ENCODE data around the gene RSPH9.

RSPH9 gene

GRCh38 chr6:43628393-43629103 is 16.3 kb upstream of the RSPH9 start:
- no peak for TF ChIP-seq CTCF (IDR thresholded peaks at IDR 0.05; ENCODE audit: low read depth, low read length, poor library complexity, severe bottlenecking)
- no peak for TF ChIP-seq EZH2phosphoT487 (IDR thresholded peaks at IDR 0.05; ENCODE audit: borderline replicate concordance, low read length)
- peaks cover 9% of the 10 kb centered on the region; the same call in 1 of the 2 replicates for H3F3A ChIP-seq (ENCODE audit: control insufficient read depth, insufficient read depth)
- H3K27ac ChIP-seq (ENCODE audit: low read depth, low read length): peak overlapping the region; percentile 75
- H4K20me1 ChIP-seq (ENCODE audit: control insufficient read depth, insufficient read depth, low read depth, low read length): no peaks in the 10 kb centered on the region
- H3K9me3 ChIP-seq (ENCODE audit: control insufficient read depth, insufficient read depth, low read length): no peaks in the 10 kb centered on the region
- no peaks in the 10 kb centered on the region for H3K27me3 ChIP-seq (ENCODE audit: control insufficient read depth, low read length)
- peaks cover 29% of the 10 kb centered on the region for H3K4me1 ChIP-seq (ENCODE audit: control insufficient read depth, low read length)
- H3K9me2 ChIP-seq (replicated peaks; ENCODE audit: control insufficient read depth, low read length): no peaks in the 10 kb centered on the region
- H3K79me2 ChIP-seq (ENCODE audit: control insufficient read depth, low read length): peaks cover 24% of the 10 kb centered on the region
- peak overlapping the region; percentile 91 for H3K4me2 ChIP-seq (ENCODE audit: low read length)
- H3K36me3 ChIP-seq (ENCODE audit: control insufficient read depth, low read length): peaks cover 48% of the 10 kb centered on the region
- peak overlapping the region; percentile 99 for H3K4me3 ChIP-seq (ENCODE audit: low read length)

- Histone ChIP-seq H3K4me3 (ENCODE audit: low read length) (peak within 1 kb of the TSS; percentile 99), H3K9me3 (ENCODE audit: control insufficient read depth, insufficient read depth, low read length) (no peaks in the 10 kb centered on the region), H3K27ac (ENCODE audit: low read depth, low read length) (peak within 1 kb of the TSS; percentile 88), H3K9me2 (replicated peaks; ENCODE audit: control insufficient read depth, low read length) (no peaks in the 10 kb centered on the region), H3K4me1 (ENCODE audit: control insufficient read depth, low read length) (peaks cover 34% of the 10 kb centered on the region), H3K27me3 (ENCODE audit: control insufficient read depth, low read length) (no peaks in the 10 kb centered on the region), H3K36me3 (ENCODE audit: control insufficient read depth, low read length) (peaks cover 42% of the 10 kb centered on the region), H4K20me1 (ENCODE audit: control insufficient read depth, insufficient read depth, low read depth, low read length) (no peaks in the 10 kb centered on the region), H3K4me2 (ENCODE audit: low read length) (peak within 1 kb of the TSS; percentile 91), H3F3A (ENCODE audit: control insufficient read depth, insufficient read depth) (peaks cover 14% of the 10 kb centered on the region), H3K79me2 (ENCODE audit: control insufficient read depth, low read length) (peaks cover 24% of the 10 kb centered on the region)
- TF ChIP-seq EZH2phosphoT487 (IDR thresholded peaks at IDR 0.05; ENCODE audit: borderline replicate concordance, low read length) (no peak), CTCF (IDR thresholded peaks at IDR 0.05; ENCODE audit: low read depth, low read length, poor library complexity, severe bottlenecking) (no peak)
Observed at GRCh38 chr6:43629104-43629504, 15.7 kb upstream of the RSPH9 start, which contains the start of gene GTPBP2. Gene GTPBP2, minus strand, starts transcription at chr6:43629264. Its CDS starts 102 bp downstream, at chr6:43629162.

- H3K4me3 ChIP-seq (ENCODE audit: low read length): peak overlapping the region; percentile 99
- H3F3A ChIP-seq (ENCODE audit: control insufficient read depth, insufficient read depth): peaks cover 16% of the 10 kb centered on the region
- H3K27ac ChIP-seq (ENCODE audit: low read depth, low read length): peak overlapping the region; percentile 88
- H3K79me2 ChIP-seq (ENCODE audit: control insufficient read depth, low read length): peaks cover 24% of the 10 kb centered on the region
- H4K20me1 ChIP-seq (ENCODE audit: control insufficient read depth, insufficient read depth, low read depth, low read length): no peaks in the 10 kb centered on the region
- peaks cover 34% of the 10 kb centered on the region for H3K4me1 ChIP-seq (ENCODE audit: control insufficient read depth, low read length)
- no peaks in the 10 kb centered on the region for H3K9me3 ChIP-seq (ENCODE audit: control insufficient read depth, insufficient read depth, low read length)
- peaks cover 36% of the 10 kb centered on the region for H3K36me3 ChIP-seq (ENCODE audit: control insufficient read depth, low read length)
- H3K9me2 ChIP-seq (replicated peaks; ENCODE audit: control insufficient read depth, low read length): no peaks in the 10 kb centered on the region
- no peaks in the 10 kb centered on the region for H3K27me3 ChIP-seq (ENCODE audit: control insufficient read depth, low read length)
- no peak for TF ChIP-seq EZH2phosphoT487 (IDR thresholded peaks at IDR 0.05; ENCODE audit: borderline replicate concordance, low read length)
- no peak for TF ChIP-seq CTCF (IDR thresholded peaks at IDR 0.05; ENCODE audit: low read depth, low read length, poor library complexity, severe bottlenecking)
- H3K4me2 ChIP-seq (ENCODE audit: low read length): peak overlapping the region; percentile 69
Observed at GRCh38 chr6:43629505-43630300, 15.1 kb upstream of the RSPH9 start.

Measured in DOHH2 (cell line).